Adrenal gland (tissue), 12 donors: ENCODE results near the gene DIO3. TPM values are rescaled to one million over a fixed set of nuclear protein-coding genes. Genes with fewer than 3 reads are reported as not detected.

Experiments used
- DNase-seq, 7 donors: peaks; one replicate each; pipeline ENCODE4 v3.0.0-alpha.2; 2019 to 2020
- H3K27ac ChIP-seq, 5 donors: fragments of 200-600 bp; sonication (generic) in 4 of 5; 1 replicate in 3 of 5; 2 replicates in 2 of 5; pipeline versions ENCODE4 v1.5.1 to v1.8.0; 2016 to 2020; ENCODE audit warnings: mild to moderate bottlenecking in 1 of 5
- H3K27me3 ChIP-seq: fragments of 200-600 bp; 2 replicates; pipeline ENCODE4 v1.8.0; 2021
- H3K36me3 ChIP-seq, 2 donors: fragments of 200-600 bp; replicated peaks in 1 of 2; 1 replicate in 1 of 2; 2 replicates in 1 of 2; pipeline versions ENCODE4 v1.5.1 to v1.8.0; 2018 to 2022
- H3K4me1 ChIP-seq, 2 donors: fragments of 200-600 bp; replicated peaks in 1 of 2; 1 replicate in 1 of 2; 2 replicates in 1 of 2; pipeline versions ENCODE4 v1.5.1 to v1.8.0; 2018 to 2021
- H3K4me3 ChIP-seq, 4 donors: fragments of 200-600 bp; sonication (generic) in 3 of 4; one replicate each; pipeline ENCODE4 v1.5.1; 2016 to 2018
- H3K9me3 ChIP-seq, 3 donors: fragments of 200-600 bp; sonication (generic) in 1 of 3; replicated peaks in 1 of 3; 1 replicate in 2 of 3; 2 replicates in 1 of 3; pipeline versions ENCODE4 v1.5.1 to v1.8.0; 2016 to 2021
- CTCF ChIP-seq, 6 experiments: fragments of 450-650 bp in 4 of 6; fragments of 200-600 bp in 2 of 6; sonication (generic) in 1 of 6; IDR thresholded peaks; 1 replicate in 5 of 6; 2 replicates in 1 of 6; pipeline versions ENCODE4 v1.5.1 to v1.8.0; 2016 to 2021; ENCODE audit warnings: antibody characterized with exemption in 6 of 6, mild to moderate bottlenecking in 2 of 6, moderate library complexity in 1 of 6
- POLR2A ChIP-seq, 2 donors: fragments of 450-650 bp; IDR thresholded peaks; one replicate each; pipeline ENCODE4 v1.6.1; 2017; ENCODE audit warnings: antibody characterized with exemption in 2 of 2, mild to moderate bottlenecking in 2 of 2, moderate library complexity in 1 of 2
- WGBS, 4 donors: extraction: QIAGEN DNeasy Blood & Tissue Kit in 2 of 4; methylation state at CpG; one replicate each; pipeline versions ENCODE4 v1.1.5 to v1.1.7; 2013 to 2017; 5-methylcytosine and 5-hydroxymethylcytosine counted together
- intact Hi-C, 2 donors: fragments of 100-400 bp; cut with DNase I; formaldehyde crosslinking; loops; one replicate each; pipeline versions ENCODE4 v1.14.1 to v1.15.0; 2022 to 2023
- polyA plus RNA-seq, 3 donors: library from polyadenylated mRNA; stranded (reverse); fragments of 200-250 nt in 2 of 3; fragments of 350-450 nt in 1 of 3; fragmentation: Illumina TruSeq in 1 of 3; extraction: RNeasy Lipid Tissue Mini Kit (QIAGEN cat#74804) in 1 of 3; gene quantifications; one replicate each; pipeline ENCODE4 v1.2.3, GENCODE V29; 2013 to 2014
- total RNA-seq, 9 donors: library from RNA; depleted of rRNA in 4 of 9; stranded (reverse); fragments of >200 nt in 4 of 9; fragments of 120-200 nt in 1 of 9; fragmentation: NEBNext Ultra II Directional in 1 of 9; extraction: Animal tissue kit (Norgen Biotek cat#: 25700) in 1 of 9; gene quantifications; one replicate each; pipeline versions ENCODE4 v1.1.0 to v1.2.4, GENCODE V29; 2013 to 2023
- donor health status: healthy with polysubstance abuse.
- donor health status: Bipolar disorder and iron deficiency.
- donor health status: DM: yes; HTN: yes; CAD: no.
- donor health status: DM: no; HTN: no; CAD: no.
- donor health status: DM: no; HTN: no; CAD: no.
- donor health status: DM: yes; HTN: yes; CAD: no.

Gene DIO3
- total and polyA plus RNA-seq, 12 donors = 0.16 to 1.8 (median 0.27) TPM; not detected in 3

GRCh38 chr14:101537286-101537685 is 24.0 kb upstream of the DIO3 start:
- Histone ChIP-seq H3K36me3 (no peaks in the 10 kb centered on the region), H3K4me3 (no peak overlapping the region), H3K4me1 (no peaks in the 10 kb centered on the region), H3K27me3 (no peaks in the 10 kb centered on the region), H3K27ac (no peak overlapping the region), H3K9me3 (no peaks in the 10 kb centered on the region)
- DNase-seq = no peak
- TF ChIP-seq CTCF (IDR thresholded peaks at IDR 0.05) (no peak), POLR2A (IDR thresholded peaks at IDR 0.05) (no peak)
- WGBS, 4 donors = 80 to 96% (median 88%) methylated on average over 7 of the region's 7 CpGs
- intact Hi-C loops = no loop called here

- TF ChIP-seq POLR2A (IDR thresholded peaks at IDR 0.05) (no peak), CTCF (IDR thresholded peaks at IDR 0.05) (no peak)
- H3K9me3 ChIP-seq = no peaks in the 10 kb centered on the region
- H3K27ac ChIP-seq = no peak overlapping the region
- WGBS, 4 donors = 36 to 59% (median 48%) methylated on average over 5 of the region's 5 CpGs
- no peak for DNase-seq
- H3K36me3 ChIP-seq = no peaks in the 10 kb centered on the region
- no peak overlapping the region for H3K4me3 ChIP-seq
- no peaks in the 10 kb centered on the region for H3K27me3 ChIP-seq
- no peaks in the 10 kb centered on the region for H3K4me1 ChIP-seq
- intact Hi-C loops = no loop called here
These were observed 22.4 kb upstream of the DIO3 start for GRCh38 chr14:101538878-101539277.

- H3K4me1 ChIP-seq = no peaks in the 10 kb centered on the region
- no peak overlapping the region for H3K4me3 ChIP-seq
These were observed 21.4 kb upstream of the DIO3 start for GRCh38 chr14:101539880-101540279.

More at GRCh38 chr14:101539880-101540279, 21.4 kb upstream of the DIO3 start:
- Histone ChIP-seq H3K27me3 (no peaks in the 10 kb centered on the region), H3K27ac (no peak overlapping the region), H3K36me3 (no peaks in the 10 kb centered on the region), H3K9me3 (no peaks in the 10 kb centered on the region)
- no peak for DNase-seq
- TF ChIP-seq CTCF (IDR thresholded peaks at IDR 0.05) (no peak), POLR2A (IDR thresholded peaks at IDR 0.05) (no peak)
- intact Hi-C loops = no loop called here
- 83 to 92% (median 84%) methylated on average over 11 of the region's 11 CpGs for WGBS, 4 donors
